SU-DHL-6 (cell line): ENCODE results near the gene BCAS4.

Source experiments
- H2AFZ ChIP-seq: fragments of 200-600 bp; sonication (generic); 2 replicates; pipeline ENCODE4 v1.6.1; 2014; ENCODE audit warnings: low read depth, mild to moderate bottlenecking, moderate library complexity, mixed read lengths, antibody characterized with exemption, low read length; ENCODE audit not compliant: severe bottlenecking
- H3F3A ChIP-seq: fragments of 200-600 bp; shearing (Covaris generic); 2 replicates; pipeline ENCODE4 v1.6.0; 2016; ENCODE audit warnings: antibody characterized with exemption, mild to moderate bottlenecking; ENCODE audit not compliant: insufficient read depth
- H3K27ac ChIP-seq: fragments of 200-600 bp; sonication (generic); 2 replicates; pipeline ENCODE4 v1.5.1; 2016; ENCODE audit warnings: low read depth, mild to moderate bottlenecking, low read length, moderate library complexity, mixed read lengths
- H3K27me3 ChIP-seq: fragments of 200-600 bp; sonication (generic), shearing (Covaris generic); 2 replicates; pipeline ENCODE4 v1.6.0; 2014; ENCODE audit warnings: mild to moderate bottlenecking, low read length
- H3K36me3 ChIP-seq: fragments of 200-600 bp; sonication (generic); 2 replicates; pipeline ENCODE4 v1.6.1; 2014; ENCODE audit warnings: mild to moderate bottlenecking, low read length, mixed read lengths
- H3K4me2 ChIP-seq: fragments of 300-600, 200-600 bp; shearing (Covaris generic), sonication (generic); 2 replicates; pipeline ENCODE4 v1.6.0; 2014; ENCODE audit warnings: low read length, low read depth, mild to moderate bottlenecking; ENCODE audit not compliant: poor library complexity, severe bottlenecking
- H3K4me3 ChIP-seq: fragments of 200-600 bp; sonication (generic); 2 replicates; pipeline ENCODE4 v1.5.1; 2014; ENCODE audit warnings: antibody characterized with exemption, low read length, mild to moderate bottlenecking, mixed read lengths; ENCODE audit not compliant: insufficient read depth, poor library complexity, severe bottlenecking
- H3K79me2 ChIP-seq: fragments of 200-600 bp; sonication (generic); 2 replicates; pipeline ENCODE4 v1.6.1; 2014; ENCODE audit warnings: mild to moderate bottlenecking, low read length, moderate library complexity; ENCODE audit not compliant: insufficient read depth
- H3K9ac ChIP-seq: fragments of 200-600 bp; sonication (generic); 2 replicates; pipeline ENCODE4 v1.7.0; 2014; ENCODE audit warnings: mild to moderate bottlenecking, low read length
- H3K9me2 ChIP-seq: fragments of 200-600 bp; sonication (generic); replicated peaks from 2 replicates; pipeline ENCODE4 v1.6.1; 2014; ENCODE audit warnings: low read length; ENCODE audit not compliant: insufficient read depth
- H3K9me3 ChIP-seq: fragments of 200-600 bp; sonication (generic); 2 replicates; pipeline ENCODE4 v1.6.1; 2014; ENCODE audit warnings: low read length, mixed read lengths; ENCODE audit not compliant: insufficient read depth
- H4K20me1 ChIP-seq: fragments of 200-600 bp; sonication (generic); 2 replicates; pipeline ENCODE4 v1.6.1; 2014; ENCODE audit warnings: low read depth, mild to moderate bottlenecking, antibody characterized with exemption, low read length, moderate library complexity, mixed read lengths
- CTCF ChIP-seq: fragments of 200-600 bp; sonication (generic); IDR thresholded peaks from one replicate; pipeline ENCODE4 v1.5.1; 2017; ENCODE audit warnings: antibody characterized with exemption, mild to moderate bottlenecking, low read length, moderate library complexity; ENCODE audit not compliant: insufficient read depth, poor library complexity, severe bottlenecking
- EZH2phosphoT487 ChIP-seq: fragments of 200-600 bp; sonication (generic), shearing (Covaris generic); conservative IDR thresholded peaks from 2 replicates; pipeline ENCODE4 v1.6.1; 2018; ENCODE audit warnings: mild to moderate bottlenecking, antibody characterized with exemption, low read length, moderate library complexity, mixed read lengths

BCAS4 gene

DNA sequence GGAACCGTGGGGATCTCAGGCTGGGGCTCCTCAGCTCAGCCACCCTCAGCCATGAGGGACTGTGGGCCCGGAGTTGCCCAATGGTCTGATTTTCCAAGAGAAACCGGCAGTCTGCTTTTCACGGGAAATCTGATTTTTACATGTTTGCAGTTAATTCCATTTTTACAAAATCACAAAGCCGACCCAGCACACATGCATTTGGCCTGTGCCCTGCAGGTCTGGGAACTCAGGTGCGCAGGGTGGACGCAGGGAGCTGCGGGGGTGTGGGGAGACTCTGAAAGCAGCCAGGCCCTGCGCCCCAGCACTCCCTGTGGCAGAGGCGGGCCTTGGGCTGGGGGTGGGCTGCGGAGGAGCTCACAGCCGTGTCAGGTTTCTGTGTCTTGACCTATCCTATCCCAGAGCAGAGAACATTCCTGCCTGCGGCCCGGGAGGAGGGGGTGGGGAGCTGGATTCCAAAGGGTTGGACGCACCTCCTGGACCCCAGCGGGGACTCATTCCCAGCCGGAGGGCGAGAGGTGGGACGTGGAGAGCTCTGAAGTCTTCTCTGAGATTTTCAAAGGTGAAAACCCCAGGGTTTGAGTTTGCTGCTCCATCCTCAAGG, 75.8 kb downstream of the BCAS4 start:
- Histone ChIP-seq H4K20me1 (no peaks in the 10 kb centered on the region; the same call in 1 of the 2 replicates), H3K27ac (no peak overlapping the region), H3K9me3 (no peaks in the 10 kb centered on the region), H3K4me2 (no peak overlapping the region), H2AFZ (no peak overlapping the region), H3F3A (no peaks in the 10 kb centered on the region), H3K9ac (no peak overlapping the region), H3K36me3 (no peaks in the 10 kb centered on the region), H3K79me2 (peaks cover 19% of the 10 kb centered on the region), H3K9me2 (no peaks in the 10 kb centered on the region), H3K4me3 (no peak overlapping the region), H3K27me3 (no peaks in the 10 kb centered on the region)
- TF ChIP-seq EZH2phosphoT487 (no peak), CTCF (no peak)

- TF ChIP-seq CTCF = no peak
- TF ChIP-seq EZH2phosphoT487 = no peak
- Histone ChIP-seq H3K36me3 (peaks cover 3% of the 10 kb centered on the region; the same call in 1 of the 2 replicates), H3K79me2 (peaks cover 4% of the 10 kb centered on the region; the same call in 1 of the 2 replicates), H2AFZ (no peak overlapping the region), H4K20me1 (no peaks in the 10 kb centered on the region; the same call in 1 of the 2 replicates), H3F3A (no peaks in the 10 kb centered on the region), H3K9me3 (no peaks in the 10 kb centered on the region), H3K9me2 (no peaks in the 10 kb centered on the region), H3K27me3 (no peaks in the 10 kb centered on the region), H3K9ac (no peak overlapping the region), H3K27ac (no peak overlapping the region), H3K4me3 (no peak overlapping the region), H3K4me2 (no peak overlapping the region)
Measured at GRCh38 chr20:50872560-50873425, 77.9 kb downstream of the BCAS4 start.

DNA sequence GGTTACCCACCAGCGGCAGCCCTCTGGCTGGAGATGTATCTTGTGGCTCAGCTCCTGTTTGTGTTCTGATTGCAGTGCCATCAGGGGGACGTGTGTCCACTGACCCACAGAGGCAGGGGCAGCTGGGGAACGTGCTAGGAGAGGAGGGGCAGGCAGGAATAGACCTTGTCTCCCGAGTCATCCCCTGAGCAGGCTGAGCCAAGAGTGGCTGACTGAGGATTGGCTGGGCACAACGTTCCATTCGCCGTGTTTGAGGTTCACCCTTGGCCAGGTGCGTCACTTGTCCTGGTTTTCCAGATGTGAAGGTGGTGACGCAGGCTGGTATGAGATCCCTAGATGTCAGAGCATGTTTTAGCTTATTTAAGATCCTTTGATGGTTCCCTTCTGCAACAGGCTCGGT, 78.7 kb downstream of the BCAS4 start:
- Histone ChIP-seq H3K36me3 (peaks cover 3% of the 10 kb centered on the region; the same call in 1 of the 2 replicates), H4K20me1 (no peaks in the 10 kb centered on the region; the same call in 1 of the 2 replicates), H3K4me2 (no peak overlapping the region), H3K79me2 (no peaks in the 10 kb centered on the region), H2AFZ (no peak overlapping the region), H3K9ac (no peak overlapping the region), H3K4me3 (no peak overlapping the region), H3K9me2 (no peaks in the 10 kb centered on the region), H3K27ac (no peak overlapping the region), H3K27me3 (no peaks in the 10 kb centered on the region), H3K9me3 (no peaks in the 10 kb centered on the region), H3F3A (no peaks in the 10 kb centered on the region)
- TF ChIP-seq EZH2phosphoT487 (no peak), CTCF (no peak)
